Astrocyte of the cerebellum (primary cell): ENCODE results near the gene MTREX.

Experiments used
- DNase-seq: peaks from one replicate; pipeline ENCODE4 v3.0.0-alpha.2; 2011; ENCODE audit warnings: low read depth
- H3K4me3 ChIP-seq: 2 replicates; pipeline ENCODE4 v1.5.1; 2011; ENCODE audit warnings: mild to moderate bottlenecking, low read depth, low read length, moderate library complexity
- CTCF ChIP-seq: IDR thresholded peaks from 2 replicates; pipeline ENCODE4 v1.5.1; 2012; ENCODE audit warnings: low read length, low read depth, moderate library complexity, mild to moderate bottlenecking; ENCODE audit errors: missing control alignments
- in situ Hi-C: cut with HindIII; loops from 2 replicates; pipeline ENCODE4 v1.10.0; 2017; ENCODE audit warnings: low sequenced_read_pairs

Gene MTREX

GRCh38 chr5:55324006-55324405 lies 16.2 kb downstream of the MTREX start:
- no peak for DNase-seq
- in situ Hi-C loops, result no loop called here
- TF ChIP-seq CTCF, result no peak
- no peak overlapping the region for H3K4me3 ChIP-seq

GRCh38 chr5:55324815-55325418 lies 17.1 kb downstream of the MTREX start:
- H3K4me3 ChIP-seq, result no peak overlapping the region
- TF ChIP-seq CTCF, result peak; percentile 57
- in situ Hi-C loops, result no loop called here
- peak; percentile 35 for DNase-seq

- DNase-seq, result no peak
- no peak overlapping the region for H3K4me3 ChIP-seq
- TF ChIP-seq CTCF, result no peak
- in situ Hi-C loops, result no loop called here
Observed at GRCh38 chr5:55325621-55326020, 17.8 kb downstream of the MTREX start.

GRCh38 chr5:55327281-55327680 lies 19.5 kb downstream of the MTREX start:
- in situ Hi-C loops, result no loop called here
- H3K4me3 ChIP-seq, result no peak overlapping the region
- no peak for TF ChIP-seq CTCF
- no peak for DNase-seq

- peak; percentile 15 for DNase-seq
- H3K4me3 ChIP-seq, result no peak overlapping the region
- no peak for TF ChIP-seq CTCF
- in situ Hi-C loops, result no loop called here
Observed at GRCh38 chr5:55331321-55331720, 23.5 kb downstream of the MTREX start.

- no peak for TF ChIP-seq CTCF
- no peak for DNase-seq
- no peak overlapping the region for H3K4me3 ChIP-seq
- in situ Hi-C loops, result no loop called here
Observed at GRCh38 chr5:55333017-55333416, 25.2 kb downstream of the MTREX start.
